CD4-positive, alpha-beta T cell (primary cell): ENCODE measurements around the gene PTPRT. TPM values are rescaled to one million over a fixed set of nuclear protein-coding genes. Genes with fewer than 3 reads are reported as not detected.

Experiments used
- ATAC-seq: fragments of 200-7000 bp; cut with Tn5 transposase; one replicate; pipeline ENCODE4 v1.10.0; 2022; ENCODE audit warnings: mild to moderate bottlenecking; ENCODE audit not compliant: poor library complexity
- CTCF ChIA-PET: fragments of 350-600 bp; sonication (Branson Sonifier 250); formaldehyde crosslinking; loops from one replicate; lab custom pipeline; 2021; ENCODE audit warnings: antibody characterized with exemption, inconsistent platforms; lab: Charles Lee
- POLR2A ChIA-PET: fragments of 350-600 bp; sonication (Branson Sonifier 250); formaldehyde crosslinking; loops from one replicate; lab custom pipeline; 2021; ENCODE audit warnings: antibody characterized with exemption, inconsistent platforms; lab: Charles Lee
- DNase-seq, 14 experiments: peaks; one replicate each; pipeline ENCODE4 v3.0.0-alpha.2; 2013 to 2020; ENCODE audit warnings: mixed read lengths in 2 of 14
- H3K27ac ChIP-seq, 2 donors: one replicate each; pipeline versions ENCODE4 v1.5.1 to v1.7.0; 2013; ENCODE audit warnings: low read length in 2 of 2, low read depth in 1 of 2, mild to moderate bottlenecking in 1 of 2
- H3K27me3 ChIP-seq, 2 experiments: 1 replicate in 1 of 2; 2 replicates in 1 of 2; pipeline versions ENCODE4 v1.6.1 to v1.7.0; 2013; ENCODE audit warnings: low read length in 2 of 2, control low read depth in 1 of 2, mild to moderate bottlenecking in 1 of 2, moderate library complexity in 1 of 2; ENCODE audit not compliant: insufficient read depth in 2 of 2, control insufficient read depth in 1 of 2
- H3K36me3 ChIP-seq: one replicate; pipeline ENCODE4 v1.6.1; 2013; ENCODE audit warnings: low read length, control low read depth; ENCODE audit not compliant: insufficient read depth
- H3K4me1 ChIP-seq: one replicate; pipeline ENCODE4 v1.6.1; 2013; ENCODE audit warnings: low read length, control low read depth; ENCODE audit not compliant: insufficient read depth
- H3K4me3 ChIP-seq: one replicate; pipeline ENCODE4 v1.5.1; 2013; ENCODE audit warnings: mild to moderate bottlenecking, low read length, moderate library complexity
- H3K9me3 ChIP-seq, 2 experiments: 1 replicate in 1 of 2; 2 replicates in 1 of 2; pipeline versions ENCODE4 v1.6.1 to v1.7.0; 2013; ENCODE audit warnings: low read length in 2 of 2, mild to moderate bottlenecking in 2 of 2, control low read depth in 1 of 2, moderate library complexity in 1 of 2; ENCODE audit not compliant: control insufficient read depth in 1 of 2, insufficient read depth in 1 of 2
- H3K27ac Mint-ChIP-seq: one replicate; pipeline ENCODE4 v1.8.0; 2020; ENCODE audit warnings: mixed read lengths
- H3K27me3 Mint-ChIP-seq: one replicate; pipeline ENCODE4 v1.8.0; 2021; ENCODE audit warnings: mixed read lengths
- H3K36me3 Mint-ChIP-seq: one replicate; pipeline ENCODE4 v1.8.0; 2021; ENCODE audit warnings: low read depth, mixed read lengths
- H3K4me1 Mint-ChIP-seq: one replicate; pipeline ENCODE4 v1.8.0; 2021; ENCODE audit warnings: low read depth, mixed read lengths
- H3K4me3 Mint-ChIP-seq: one replicate; pipeline ENCODE4 v1.8.0; 2020; ENCODE audit warnings: mild to moderate bottlenecking, mixed read lengths
- H3K9me3 Mint-ChIP-seq: one replicate; pipeline ENCODE4 v1.8.0; 2020; ENCODE audit warnings: mixed read lengths
- intact Hi-C, 2 experiments: fragments of 100-400 bp; cut with DNase I in 1 of 2; cut with micrococcal nuclease in 1 of 2; formaldehyde crosslinking; loops; one replicate each; pipeline versions ENCODE4 v1.15.1 to v1.9.0; 2023 to 2025; cut with DNase I, micrococcal nuclease
- total RNA-seq, 174 experiments: library from RNA in 2 of 174; stranded (reverse) in 2 of 174; gene quantifications; one replicate each; pipeline ENCODE4 v1.2.3 and lab custom pipeline; 2021 to 2026
- TF ChIP-seq, protein P1 (sequence below): fragments of 200-600 bp; IDR thresholded peaks from one replicate; pipeline ENCODE4 v1.8.0; 2022; ENCODE audit warnings: antibody characterized with exemption, mild to moderate bottlenecking

PTPRT gene
- total RNA-seq, 2 experiments from 2014 or later, result not detected

DNA sequence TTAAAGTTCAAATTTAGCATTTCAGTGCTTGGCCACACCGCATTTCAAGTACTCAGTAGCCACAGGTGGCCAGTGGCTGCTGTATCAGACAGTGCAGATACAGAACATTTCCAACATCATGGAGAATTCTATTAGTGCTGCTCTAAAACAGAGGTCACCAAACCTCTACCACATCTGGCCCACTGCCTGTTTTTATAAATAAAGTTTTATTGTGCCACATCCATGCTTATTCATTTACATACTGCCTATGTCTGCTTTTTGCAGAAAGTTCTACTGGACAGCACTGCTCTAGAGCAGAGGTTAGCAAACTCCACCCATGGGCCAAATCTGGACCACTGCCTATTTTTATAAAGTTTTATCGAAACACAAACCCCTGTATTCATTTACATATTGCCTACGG is 3.7 kb upstream of the PTPRT start:
- H3K36me3 Mint-ChIP-seq, result no peaks in the 10 kb centered on the region
- ATAC-seq, result no peak
- no peak for DNase-seq
- Histone ChIP-seq H3K27ac (no peak overlapping the region), H3K27me3 (peaks cover 13 to 19% of the 10 kb centered on the region in 2 experiments), H3K9me3 (peaks cover 0 to 13% of the 10 kb centered on the region in 2 experiments), H3K4me1 (peaks cover under 1% of the 10 kb centered on the region), H3K4me3 (no peak overlapping the region), H3K36me3 (no peaks in the 10 kb centered on the region)
- intact Hi-C loops, result no loop called here
- no peak overlapping the region for H3K4me3 Mint-ChIP-seq
- H3K27me3 Mint-ChIP-seq, result peaks cover 43% of the 10 kb centered on the region
- TF ChIP-seq, protein P1, sequence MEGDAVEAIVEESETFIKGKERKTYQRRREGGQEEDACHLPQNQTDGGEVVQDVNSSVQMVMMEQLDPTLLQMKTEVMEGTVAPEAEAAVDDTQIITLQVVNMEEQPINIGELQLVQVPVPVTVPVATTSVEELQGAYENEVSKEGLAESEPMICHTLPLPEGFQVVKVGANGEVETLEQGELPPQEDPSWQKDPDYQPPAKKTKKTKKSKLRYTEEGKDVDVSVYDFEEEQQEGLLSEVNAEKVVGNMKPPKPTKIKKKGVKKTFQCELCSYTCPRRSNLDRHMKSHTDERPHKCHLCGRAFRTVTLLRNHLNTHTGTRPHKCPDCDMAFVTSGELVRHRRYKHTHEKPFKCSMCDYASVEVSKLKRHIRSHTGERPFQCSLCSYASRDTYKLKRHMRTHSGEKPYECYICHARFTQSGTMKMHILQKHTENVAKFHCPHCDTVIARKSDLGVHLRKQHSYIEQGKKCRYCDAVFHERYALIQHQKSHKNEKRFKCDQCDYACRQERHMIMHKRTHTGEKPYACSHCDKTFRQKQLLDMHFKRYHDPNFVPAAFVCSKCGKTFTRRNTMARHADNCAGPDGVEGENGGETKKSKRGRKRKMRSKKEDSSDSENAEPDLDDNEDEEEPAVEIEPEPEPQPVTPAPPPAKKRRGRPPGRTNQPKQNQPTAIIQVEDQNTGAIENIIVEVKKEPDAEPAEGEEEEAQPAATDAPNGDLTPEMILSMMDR, result no peak
- ChIA-PET CTCF (no interaction called here), POLR2A (no interaction called here)
- no peaks in the 10 kb centered on the region for H3K4me1 Mint-ChIP-seq
- H3K27ac Mint-ChIP-seq, result no peak overlapping the region
- no peaks in the 10 kb centered on the region for H3K9me3 Mint-ChIP-seq

- H3K4me3 Mint-ChIP-seq, result no peak overlapping the region
- no peaks in the 10 kb centered on the region for H3K36me3 Mint-ChIP-seq
- peaks cover 52% of the 10 kb centered on the region for H3K27me3 Mint-ChIP-seq
- no peaks in the 10 kb centered on the region for H3K36me3 ChIP-seq
- no peaks in the 10 kb centered on the region for H3K9me3 Mint-ChIP-seq
- peaks cover 8% of the 10 kb centered on the region for H3K4me1 ChIP-seq
- intact Hi-C loops, result no loop called here
- peaks cover 0 to 13% of the 10 kb centered on the region in 2 experiments for H3K9me3 ChIP-seq
- ATAC-seq (no peak), DNase-seq (no peak)
- TF ChIP-seq, protein P1, result no peak
- H3K27ac Mint-ChIP-seq, result no peak overlapping the region
- H3K4me1 Mint-ChIP-seq, result peaks cover 11% of the 10 kb centered on the region
- ChIA-PET CTCF (no interaction called here), POLR2A (no interaction called here)
- H3K4me3 ChIP-seq, result no peak overlapping the region
- peaks cover 24 to 29% of the 10 kb centered on the region in 2 experiments for H3K27me3 ChIP-seq
- no peak overlapping the region for H3K27ac ChIP-seq
Measured at GRCh38 chr20:43191946-43192863, 2.5 kb upstream of the PTPRT start.

DNA sequence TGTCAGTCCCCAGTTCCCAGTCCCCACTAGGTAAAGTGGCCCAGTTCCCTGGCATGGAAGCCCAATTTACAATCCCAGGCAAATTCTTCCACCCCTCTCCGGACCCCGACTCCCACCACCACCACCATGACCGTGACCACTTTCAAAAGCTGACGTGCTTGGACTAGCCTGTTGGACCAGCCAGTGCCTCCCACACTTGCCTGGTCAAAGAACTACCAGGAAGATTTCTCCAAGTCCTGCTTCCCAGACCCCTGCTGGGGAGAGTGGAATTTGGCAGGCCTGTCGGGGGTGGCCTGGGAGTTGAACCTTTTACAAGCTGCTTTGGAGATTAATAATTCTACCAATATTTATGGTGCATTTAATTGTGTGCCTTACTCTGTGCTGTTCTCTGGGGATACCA is 1.4 kb upstream of the PTPRT start:
- H3K27ac Mint-ChIP-seq, result no peak overlapping the region
- Histone ChIP-seq H3K27ac (no peak overlapping the region), H3K36me3 (no peaks in the 10 kb centered on the region), H3K4me1 (peaks cover 8% of the 10 kb centered on the region), H3K9me3 (peaks cover 0 to 13% of the 10 kb centered on the region in 2 experiments), H3K4me3 (no peak overlapping the region), H3K27me3 (peaks cover 24 to 29% of the 10 kb centered on the region in 2 experiments)
- no peak for DNase-seq
- POLR2A ChIA-PET, result no interaction called here
- no peaks in the 10 kb centered on the region for H3K36me3 Mint-ChIP-seq
- H3K4me3 Mint-ChIP-seq, result no peak overlapping the region
- no peaks in the 10 kb centered on the region for H3K9me3 Mint-ChIP-seq
- CTCF ChIA-PET, result no interaction called here
- TF ChIP-seq, protein P1, result no peak
- H3K4me1 Mint-ChIP-seq, result peaks cover 11% of the 10 kb centered on the region
- peaks cover 56% of the 10 kb centered on the region for H3K27me3 Mint-ChIP-seq
- intact Hi-C loops, result no loop called here
- ATAC-seq, result no peak
